Trophoblast cell (in vitro differentiated cells and primary cell): Measurements from ENCODE around the gene WDR19.
A peak's percentile ranks its signal among the peaks of the same experiment; 100 is the strongest.

ENCODE experiments used
- DNase-seq, 2 donors: peaks; one replicate each; pipeline ENCODE4 v3.0.0-alpha.2; 2016
- H2AFZ ChIP-seq: 2 replicates; pipeline ENCODE4 v1.6.1; 2013; ENCODE audit warnings: low read length, moderate library complexity, mild to moderate bottlenecking; ENCODE audit not compliant: insufficient read depth, poor library complexity
- H2AK5ac ChIP-seq: 2 replicates; pipeline ENCODE4 v1.6.1; 2013; ENCODE audit warnings: mild to moderate bottlenecking, low read length
- H2BK120ac ChIP-seq: 2 replicates; pipeline ENCODE4 v1.6.1; 2013; ENCODE audit warnings: low read length, mild to moderate bottlenecking, moderate library complexity; ENCODE audit not compliant: insufficient read depth, poor library complexity
- H2BK12ac ChIP-seq: 2 replicates; pipeline ENCODE4 v1.6.1; 2013; ENCODE audit warnings: mild to moderate bottlenecking, low read length, moderate library complexity
- H2BK5ac ChIP-seq: 2 replicates; pipeline ENCODE4 v1.6.1; 2013; ENCODE audit warnings: low read length, low read depth, moderate library complexity, mild to moderate bottlenecking; ENCODE audit not compliant: poor library complexity
- H3K14ac ChIP-seq: 2 replicates; pipeline ENCODE4 v1.6.1; 2013; ENCODE audit warnings: mild to moderate bottlenecking, low read length
- H3K18ac ChIP-seq: 2 replicates; pipeline ENCODE4 v1.6.1; 2013; ENCODE audit warnings: mild to moderate bottlenecking, low read length
- H3K23ac ChIP-seq: 2 replicates; pipeline ENCODE4 v1.6.1; 2013; ENCODE audit warnings: low read length
- H3K27ac ChIP-seq: 2 replicates; pipeline ENCODE4 v1.5.1; 2013; ENCODE audit warnings: low read depth, mild to moderate bottlenecking, inconsistent platforms, low read length, moderate library complexity
- H3K27me3 ChIP-seq: 2 replicates; pipeline ENCODE4 v1.6.1; 2013; ENCODE audit warnings: inconsistent platforms, mild to moderate bottlenecking, low read length, moderate library complexity; ENCODE audit not compliant: insufficient read depth
- H3K36me3 ChIP-seq, 2 experiments: 1 replicate in 1 of 2; 2 replicates in 1 of 2; pipeline ENCODE4 v1.6.1; 2013; ENCODE audit warnings: low read length in 2 of 2, mild to moderate bottlenecking in 2 of 2, moderate library complexity in 1 of 2; ENCODE audit not compliant: insufficient read depth in 2 of 2, control insufficient read depth in 1 of 2
- H3K4ac ChIP-seq: 2 replicates; pipeline ENCODE4 v1.6.1; 2013; ENCODE audit warnings: low read depth, mild to moderate bottlenecking, low read length, moderate library complexity
- H3K4me1 ChIP-seq, 2 experiments: 1 replicate in 1 of 2; 2 replicates in 1 of 2; pipeline ENCODE4 v1.6.1; 2013; ENCODE audit warnings: low read length in 2 of 2, mild to moderate bottlenecking in 2 of 2, moderate library complexity in 1 of 2; ENCODE audit not compliant: insufficient read depth in 2 of 2, control insufficient read depth in 1 of 2
- H3K4me2 ChIP-seq: 2 replicates; pipeline ENCODE4 v1.6.1; 2013; ENCODE audit warnings: inconsistent platforms, mild to moderate bottlenecking, low read length, moderate library complexity
- H3K4me3 ChIP-seq: 2 replicates; pipeline ENCODE4 v1.5.1; 2013; ENCODE audit warnings: mild to moderate bottlenecking, low read depth, low read length, inconsistent platforms
- H3K79me1 ChIP-seq: one replicate; pipeline ENCODE4 v1.6.1; 2013; ENCODE audit warnings: low read length
- H3K79me2 ChIP-seq: 2 replicates; pipeline ENCODE4 v1.6.1; 2013; ENCODE audit warnings: low read length, mild to moderate bottlenecking; ENCODE audit not compliant: control insufficient read depth, insufficient read depth, poor library complexity
- H3K9ac ChIP-seq: 2 replicates; pipeline ENCODE4 v1.6.1; 2013; ENCODE audit warnings: mild to moderate bottlenecking, low read length
- H3K9me3 ChIP-seq: 2 replicates; pipeline ENCODE4 v1.6.1; 2013; ENCODE audit warnings: low read depth, mild to moderate bottlenecking, control low read depth, inconsistent platforms, low read length; ENCODE audit not compliant: insufficient read depth
- H4K12ac ChIP-seq: 2 replicates; pipeline ENCODE4 v1.6.1; 2013; ENCODE audit warnings: low read depth, mild to moderate bottlenecking, low read length, moderate library complexity
- H4K8ac ChIP-seq: 2 replicates; pipeline ENCODE4 v1.6.1; 2013; ENCODE audit warnings: low read depth, mild to moderate bottlenecking, low read length, moderate library complexity
- H4K91ac ChIP-seq: one replicate; pipeline ENCODE4 v1.6.1; 2013; ENCODE audit warnings: low read depth, mild to moderate bottlenecking, low read length, moderate library complexity
- WGBS: extraction: QIAGEN DNeasy Blood & Tissue Kit; methylation state at CpG from one replicate; pipeline ENCODE4 v1.1.7; 2013; ENCODE audit warnings: missing lambda C conversion rate; ENCODE audit not compliant: insufficient read length, insufficient coverage; ENCODE audit errors: extremely low coverage; 5-methylcytosine and 5-hydroxymethylcytosine counted together

WDR19 gene

GRCh38 chr4:39205000-39205399 is 22.7 kb downstream of the WDR19 start:
- no peaks in the 10 kb centered on the region for H3K27me3 ChIP-seq
- no peaks in the 10 kb centered on the region for H3K36me3 ChIP-seq
- H3K9me3 ChIP-seq = no peaks in the 10 kb centered on the region
- H3K4me3 ChIP-seq = no peak overlapping the region
- no peak overlapping the region for H4K8ac ChIP-seq
- H3K4me2 ChIP-seq = no peak overlapping the region
- no peaks in the 10 kb centered on the region for H3K79me2 ChIP-seq
- H3K4ac ChIP-seq = no peak overlapping the region
- no peaks in the 10 kb centered on the region for H3K79me1 ChIP-seq
- H3K9ac ChIP-seq = no peak overlapping the region
- H2AFZ ChIP-seq = no peak overlapping the region
- H3K27ac ChIP-seq = no peak overlapping the region
- no peak overlapping the region for H2BK120ac ChIP-seq
- peak in 1 of 2 donors; percentile 69 for DNase-seq
- H4K91ac ChIP-seq = no peak overlapping the region
- H3K14ac ChIP-seq = no peak overlapping the region
- no peak overlapping the region for H2AK5ac ChIP-seq
- no peaks in the 10 kb centered on the region for H3K4me1 ChIP-seq
- WGBS = no CpG with 5 or more reads among the region's 1 CpG
- H3K18ac ChIP-seq = no peak overlapping the region
- no peak overlapping the region for H4K12ac ChIP-seq
- no peak overlapping the region for H3K23ac ChIP-seq
- H2BK5ac ChIP-seq = no peak overlapping the region
- no peak overlapping the region for H2BK12ac ChIP-seq

DNA sequence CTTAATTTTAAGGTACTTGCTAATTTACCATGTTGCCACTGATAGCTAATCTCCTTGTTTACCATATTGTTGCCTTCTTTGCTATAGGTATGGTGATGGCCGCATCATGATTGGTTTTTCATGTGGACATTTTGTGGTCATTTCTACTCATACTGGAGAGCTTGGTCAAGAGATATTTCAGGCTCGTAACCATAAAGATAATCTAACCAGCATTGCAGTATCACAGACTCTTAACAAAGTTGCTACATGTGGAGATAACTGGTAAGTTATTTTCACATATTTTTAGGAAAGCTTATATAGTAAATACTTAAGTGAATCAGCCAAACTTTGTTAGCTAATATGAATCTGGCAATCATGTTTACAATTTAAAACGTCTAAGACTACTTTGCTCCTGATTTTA is 23.1 kb downstream of the WDR19 start:
- no peaks in the 10 kb centered on the region for H3K79me1 ChIP-seq
- H2AFZ ChIP-seq = no peak overlapping the region
- no peak overlapping the region for H4K91ac ChIP-seq
- no peak overlapping the region for H3K4ac ChIP-seq
- no peak overlapping the region for H3K18ac ChIP-seq
- H3K4me1 ChIP-seq = no peaks in the 10 kb centered on the region
- peak in 1 of 2 donors; percentile 59 for DNase-seq
- H3K79me2 ChIP-seq = no peaks in the 10 kb centered on the region
- H3K9me3 ChIP-seq = no peaks in the 10 kb centered on the region
- no peak overlapping the region for H3K23ac ChIP-seq
- no peak overlapping the region for H3K4me3 ChIP-seq
- no peak overlapping the region for H3K27ac ChIP-seq
- no peaks in the 10 kb centered on the region for H3K36me3 ChIP-seq
- no peak overlapping the region for H3K14ac ChIP-seq
- no peaks in the 10 kb centered on the region for H3K27me3 ChIP-seq
- no CpG with 5 or more reads among the region's 3 CpGs for WGBS
- H3K4me2 ChIP-seq = no peak overlapping the region
- H4K12ac ChIP-seq = no peak overlapping the region
- no peak overlapping the region for H3K9ac ChIP-seq
- no peak overlapping the region for H2BK12ac ChIP-seq
- H2AK5ac ChIP-seq = no peak overlapping the region
- H2BK120ac ChIP-seq = no peak overlapping the region
- H2BK5ac ChIP-seq = no peak overlapping the region
- no peak overlapping the region for H4K8ac ChIP-seq

GRCh38 chr4:39227906-39228305 is 45.6 kb downstream of the WDR19 start:
- Histone ChIP-seq H3K4me2 (no peak overlapping the region), H4K8ac (no peak overlapping the region), H2BK120ac (no peak overlapping the region), H3K27me3 (no peaks in the 10 kb centered on the region), H4K91ac (no peak overlapping the region), H3K14ac (no peak overlapping the region), H2AFZ (no peak overlapping the region), H3K79me1 (no peaks in the 10 kb centered on the region), H3K4me3 (no peak overlapping the region), H2BK12ac (no peak overlapping the region), H3K4ac (no peak overlapping the region), H3K36me3 (no peaks in the 10 kb centered on the region), H3K27ac (no peak overlapping the region), H3K18ac (no peak overlapping the region), H3K79me2 (no peaks in the 10 kb centered on the region), H3K23ac (no peak overlapping the region), H3K9ac (no peak overlapping the region), H2AK5ac (no peak overlapping the region), H3K4me1 (no peaks in the 10 kb centered on the region), H2BK5ac (no peak overlapping the region), H3K9me3 (no peaks in the 10 kb centered on the region), H4K12ac (no peak overlapping the region)
- WGBS = no CpG with 5 or more reads among the region's 2 CpGs
- DNase-seq = no peak

- no peaks in the 10 kb centered on the region for H3K79me2 ChIP-seq
- no peak overlapping the region for H4K12ac ChIP-seq
- no peak overlapping the region for H3K18ac ChIP-seq
- no peaks in the 10 kb centered on the region for H3K27me3 ChIP-seq
- H3K4ac ChIP-seq = no peak overlapping the region
- H4K91ac ChIP-seq = no peak overlapping the region
- DNase-seq = no peak
- H2BK5ac ChIP-seq = no peak overlapping the region
- no peak overlapping the region for H4K8ac ChIP-seq
- H3K9ac ChIP-seq = no peak overlapping the region
- no peak overlapping the region for H3K14ac ChIP-seq
- H2BK12ac ChIP-seq = no peak overlapping the region
- no peaks in the 10 kb centered on the region for H3K79me1 ChIP-seq
- no peaks in the 10 kb centered on the region for H3K4me1 ChIP-seq
- no peak overlapping the region for H2BK120ac ChIP-seq
- H2AK5ac ChIP-seq = no peak overlapping the region
- no peaks in the 10 kb centered on the region for H3K9me3 ChIP-seq
- no peak overlapping the region for H3K4me3 ChIP-seq
- H3K36me3 ChIP-seq = no peaks in the 10 kb centered on the region
- H3K4me2 ChIP-seq = no peak overlapping the region
- H3K23ac ChIP-seq = no peak overlapping the region
- H3K27ac ChIP-seq = no peak overlapping the region
- no CpG with 5 or more reads among the region's 4 CpGs for WGBS
- no peak overlapping the region for H2AFZ ChIP-seq
Measured at GRCh38 chr4:39228377-39228776, 46.0 kb downstream of the WDR19 start.
